Endometrial microvascular endothelial cells (primary cell): ENCODE measurements around the gene DCDC2C. TPM values are rescaled to one million over a fixed set of nuclear protein-coding genes. Genes with fewer than 3 reads are reported as not detected.

Experiments
- in situ Hi-C: cut with HindIII; loops from 2 replicates; pipeline ENCODE4 v1.10.0; 2017; ENCODE audit warnings: low sequenced_read_pairs, low pct_unique_long_range_greater_than_20kb; ENCODE audit errors: inconsistent ontology term
- total RNA-seq: library from RNA; depleted of rRNA; stranded (reverse); fragments of >200 nt; gene quantifications from one replicate; pipeline ENCODE4 v1.2.3, GENCODE V29; 2015; ENCODE audit errors: inconsistent ontology term

Gene DCDC2C
- total RNA-seq, 1 donor from 2014 or later = not detected

DNA sequence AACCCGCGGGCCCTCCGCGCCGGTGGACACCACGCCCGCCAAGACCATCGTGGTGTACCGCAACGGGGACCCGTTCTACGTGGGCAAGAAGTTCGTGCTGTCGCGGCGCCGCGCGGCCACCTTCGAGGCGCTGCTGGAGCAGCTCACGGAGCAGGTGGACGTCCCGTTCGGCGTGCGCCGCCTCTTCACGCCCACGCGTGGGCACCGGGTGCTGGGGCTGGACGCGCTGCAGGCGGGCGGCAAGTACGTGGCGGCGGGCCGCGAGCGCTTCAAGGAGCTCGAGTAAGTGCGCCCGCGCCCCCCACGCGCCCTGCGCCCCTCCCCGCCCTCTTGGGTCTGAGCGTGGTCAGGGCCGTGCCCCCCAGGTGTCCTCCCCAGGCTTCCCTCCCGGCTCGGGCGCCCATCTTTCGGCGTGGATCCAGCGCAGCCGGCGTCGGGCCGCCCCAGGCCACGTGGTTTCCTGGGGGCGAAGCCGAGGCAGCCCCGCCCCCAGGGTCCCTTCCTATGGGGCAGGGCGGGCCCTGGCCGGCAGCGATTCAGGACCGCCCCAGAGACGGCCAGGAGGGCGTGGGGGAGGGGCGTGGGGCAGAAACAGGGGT lies 481 bp downstream of the DCDC2C start:
- in situ Hi-C loops = no loop called here

DNA sequence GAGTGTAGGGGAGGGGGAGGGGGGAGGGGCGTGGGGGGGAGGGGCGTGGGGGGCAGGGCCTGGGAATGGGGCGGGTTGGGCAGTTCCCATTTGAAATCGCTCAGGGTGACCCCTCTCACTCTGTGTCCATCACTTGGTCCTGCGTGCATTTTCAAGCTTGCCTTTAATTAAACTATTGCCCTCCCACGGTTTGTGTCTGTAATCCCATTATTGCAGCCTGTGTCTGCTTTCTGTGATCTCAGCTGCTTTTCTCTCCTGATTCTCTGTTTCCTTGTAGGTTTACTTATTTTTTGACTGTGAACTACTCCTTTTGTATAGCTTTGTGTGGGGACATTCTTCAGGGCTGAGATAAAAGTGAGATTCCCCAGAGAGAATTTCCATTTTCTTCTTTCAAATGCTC lies 1.3 kb downstream of the DCDC2C start:
- in situ Hi-C loops = no loop called here

DNA sequence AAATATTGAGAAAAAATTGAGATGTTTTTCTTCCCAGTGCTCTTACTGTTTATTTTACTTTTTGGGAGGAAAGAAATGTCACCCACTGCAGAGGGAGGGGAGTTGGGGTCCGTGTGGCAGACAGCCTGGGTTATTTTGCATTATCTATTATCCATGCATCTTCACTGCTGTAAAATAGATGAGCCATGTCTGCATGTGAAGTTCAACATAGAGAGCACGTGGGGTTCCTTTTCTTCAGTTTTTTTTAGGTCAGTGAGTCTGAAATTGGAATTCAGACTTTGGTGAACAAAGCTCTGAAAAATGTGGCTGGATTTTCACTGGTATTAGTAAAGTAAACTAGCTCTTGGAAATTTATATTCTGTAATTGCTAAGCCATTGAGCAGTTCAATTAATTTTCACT lies 2.4 kb downstream of the DCDC2C start:
- in situ Hi-C loops = no loop called here

DNA sequence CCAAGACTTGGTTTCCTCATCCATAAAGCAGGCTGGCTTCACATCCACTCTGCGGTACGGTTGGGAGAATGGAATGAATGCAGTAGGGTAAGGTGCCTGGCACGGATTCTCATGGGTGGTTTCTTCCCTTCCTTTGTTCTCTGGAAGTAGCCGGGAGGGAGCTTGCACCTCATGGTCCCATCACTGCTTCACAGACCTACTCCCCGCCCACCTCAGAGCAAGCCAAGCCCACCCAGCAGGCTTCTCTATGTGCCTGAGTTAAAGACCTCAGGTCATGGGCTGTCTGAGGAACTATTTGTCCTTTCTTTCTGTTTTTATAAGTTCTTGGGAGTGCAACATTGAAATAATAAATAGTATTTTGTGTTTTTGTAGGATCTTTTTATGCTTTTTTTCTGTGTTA lies 3.5 kb downstream of the DCDC2C start:
- in situ Hi-C loops = no loop called here

DNA sequence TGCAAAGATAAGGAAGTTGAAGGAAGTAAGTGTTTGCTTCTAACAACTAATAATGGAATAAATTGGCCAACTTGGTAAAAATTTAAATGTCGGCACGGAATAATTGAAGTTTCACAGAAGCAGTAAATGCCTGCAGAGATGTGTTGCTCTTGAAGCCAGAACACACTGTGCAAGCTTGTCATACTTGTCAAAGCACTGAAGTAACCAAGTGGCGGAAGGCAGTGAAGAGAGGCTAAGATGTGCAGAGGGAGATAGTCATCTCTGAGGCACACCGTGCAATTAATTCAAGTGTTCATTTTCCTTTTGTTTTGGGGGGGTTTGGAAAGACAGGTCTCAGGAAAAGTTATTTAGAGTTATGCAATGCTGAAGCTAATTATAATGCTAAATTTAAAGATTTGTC lies 5.2 kb downstream of the DCDC2C start:
- in situ Hi-C loops = no loop called here

DNA sequence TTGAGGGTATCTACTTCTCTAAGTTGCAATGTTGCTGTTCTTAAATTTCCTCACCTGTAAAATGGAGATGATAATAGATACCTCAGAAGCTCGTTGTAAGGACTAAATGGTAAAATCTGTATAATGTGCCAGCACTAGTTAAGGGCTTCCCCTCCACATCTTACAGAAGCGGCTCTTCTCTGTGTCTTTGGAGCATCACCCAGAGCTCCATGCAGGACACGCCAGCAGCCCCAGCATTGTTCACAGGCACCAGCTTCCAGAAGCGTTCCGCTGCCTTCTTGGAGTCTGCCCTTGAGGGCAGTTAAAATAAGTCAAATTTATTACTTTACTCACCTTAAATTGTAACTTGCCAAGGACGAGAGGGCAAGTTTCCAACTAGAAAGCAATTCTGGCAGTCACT lies 5.8 kb downstream of the DCDC2C start:
- in situ Hi-C loops = no loop called here

DNA sequence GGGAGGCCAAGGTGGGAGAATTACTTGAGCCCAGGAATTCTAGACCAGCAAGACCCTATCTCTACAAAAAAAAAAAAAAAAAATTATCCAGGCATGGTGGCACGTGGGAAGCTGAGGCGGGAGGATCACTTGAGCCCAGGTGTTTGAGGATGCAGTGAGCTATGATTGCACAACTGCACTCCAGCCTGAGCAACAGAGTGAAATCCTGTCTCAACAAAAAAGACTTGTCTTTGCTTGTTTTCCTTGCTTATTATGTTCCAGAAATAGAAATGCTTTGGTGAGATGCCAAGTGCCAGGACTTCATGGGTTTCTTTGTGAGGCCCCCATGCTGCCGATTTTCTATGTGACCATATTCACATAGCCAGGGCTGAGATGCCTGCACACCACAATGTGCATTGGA lies 9.0 kb downstream of the DCDC2C start:
- in situ Hi-C loops = no loop called here

DNA sequence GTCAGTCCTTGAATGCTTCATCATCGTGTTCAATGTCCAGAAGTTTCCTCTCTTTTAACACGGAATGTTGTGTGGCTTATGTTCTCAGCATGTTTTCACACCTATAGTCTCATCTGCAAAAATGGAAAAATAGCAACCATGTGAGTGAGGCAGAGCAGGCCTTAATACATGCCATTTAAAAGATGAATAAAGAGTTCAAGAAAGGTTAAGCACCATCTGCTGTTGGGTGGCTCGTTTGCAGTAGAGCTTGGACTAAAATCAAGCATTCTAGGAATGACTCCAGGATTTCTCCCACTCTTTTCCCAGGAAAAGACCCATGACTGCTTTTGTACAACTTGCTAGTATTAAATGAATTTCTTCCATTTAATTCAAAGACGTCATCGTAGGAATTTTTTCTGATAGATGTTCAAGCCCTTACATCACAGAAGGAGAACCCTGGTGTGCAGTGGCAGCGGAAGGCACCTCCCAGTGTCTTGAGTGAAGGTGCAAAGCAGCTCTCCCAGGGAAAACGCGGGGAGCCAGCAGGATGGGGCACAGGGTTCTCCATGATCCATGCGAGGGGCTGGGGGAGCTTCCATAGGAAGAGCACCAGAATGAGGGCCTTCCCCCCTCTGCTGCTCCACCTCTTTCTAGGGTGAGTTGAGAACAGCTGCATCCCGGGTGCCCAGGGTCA lies 9.6 kb downstream of the DCDC2C start:
- in situ Hi-C loops = no loop called here

DNA sequence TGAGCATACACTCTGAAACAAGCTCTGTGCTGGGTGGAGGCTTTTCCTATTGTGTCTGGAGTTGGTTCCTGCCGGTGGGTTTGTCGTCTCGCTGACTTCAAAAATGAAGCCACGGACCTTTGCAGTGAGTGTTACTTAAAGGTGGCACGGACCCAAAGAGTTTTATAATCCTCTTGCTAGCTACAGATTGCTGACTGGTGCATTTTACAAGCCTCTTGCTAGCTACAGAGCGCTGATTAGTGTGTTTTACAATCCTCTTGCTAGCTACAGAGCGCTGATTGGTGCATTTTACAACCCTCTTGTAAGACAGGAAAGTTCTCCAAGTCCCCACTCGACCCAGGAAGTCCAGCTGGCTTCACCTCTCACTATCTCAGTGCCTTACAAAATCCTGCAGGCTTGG lies 15.3 kb downstream of the DCDC2C start:
- in situ Hi-C loops = no loop called here

DNA sequence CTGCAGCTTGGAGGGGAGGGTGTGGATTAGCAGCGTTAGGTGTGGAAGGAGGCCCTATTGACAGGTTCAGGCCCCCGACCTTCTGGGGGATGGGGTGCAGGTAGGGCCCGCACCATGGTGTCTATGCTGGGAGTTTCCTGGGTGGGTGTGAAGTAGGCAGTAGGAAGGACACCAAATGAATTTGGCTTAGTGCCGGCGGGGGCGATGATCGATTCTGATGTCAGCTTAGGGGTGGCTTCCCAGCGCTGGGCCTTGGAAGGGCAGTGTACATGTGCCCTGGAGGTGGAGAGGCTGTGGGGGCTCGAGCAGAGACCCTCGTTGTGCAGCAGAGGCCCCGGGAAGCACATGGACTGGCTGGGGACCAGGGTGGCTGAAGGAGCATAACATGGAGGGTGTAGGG lies 21.6 kb downstream of the DCDC2C start:
- in situ Hi-C loops = no loop called here

DNA sequence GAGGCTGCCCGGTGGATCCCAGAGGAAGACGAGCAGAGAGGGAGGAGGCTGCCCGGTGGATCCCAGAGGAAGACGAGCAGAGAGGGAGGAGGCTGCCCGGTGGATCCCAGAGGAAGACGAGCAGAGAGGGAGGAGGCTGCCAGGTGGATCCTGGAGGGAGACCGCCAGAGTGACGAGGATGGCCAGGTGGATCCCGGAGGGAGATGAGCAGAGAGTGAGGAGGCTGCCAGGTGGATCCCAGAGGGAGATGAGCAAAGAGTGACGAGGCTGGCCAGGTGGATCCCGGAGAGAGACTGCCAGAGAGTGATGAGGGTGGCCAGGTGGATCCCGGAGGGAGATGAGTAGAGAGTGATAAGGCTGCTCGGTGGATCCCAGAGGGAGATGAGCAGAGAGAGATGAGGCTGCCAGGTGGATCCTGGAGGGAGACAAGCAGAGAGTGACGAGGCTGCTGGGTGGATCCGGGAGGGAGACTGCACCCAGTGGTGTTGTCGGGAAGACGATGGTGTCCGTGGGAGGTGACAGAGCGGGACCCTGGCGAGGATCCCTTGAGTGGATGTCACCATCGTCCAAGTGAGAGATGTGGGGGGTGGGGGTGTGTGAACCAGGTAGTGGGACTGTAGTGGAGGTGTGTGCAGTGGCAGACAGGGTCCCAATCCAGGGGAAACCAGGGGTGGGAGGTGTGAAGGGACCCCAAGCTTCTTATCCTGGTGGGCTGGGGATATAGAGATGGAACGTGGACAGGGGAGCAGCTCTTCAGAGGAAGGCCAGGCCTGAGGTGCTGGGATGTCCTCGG lies 22.3 kb downstream of the DCDC2C start:
- in situ Hi-C loops = no loop called here

DNA sequence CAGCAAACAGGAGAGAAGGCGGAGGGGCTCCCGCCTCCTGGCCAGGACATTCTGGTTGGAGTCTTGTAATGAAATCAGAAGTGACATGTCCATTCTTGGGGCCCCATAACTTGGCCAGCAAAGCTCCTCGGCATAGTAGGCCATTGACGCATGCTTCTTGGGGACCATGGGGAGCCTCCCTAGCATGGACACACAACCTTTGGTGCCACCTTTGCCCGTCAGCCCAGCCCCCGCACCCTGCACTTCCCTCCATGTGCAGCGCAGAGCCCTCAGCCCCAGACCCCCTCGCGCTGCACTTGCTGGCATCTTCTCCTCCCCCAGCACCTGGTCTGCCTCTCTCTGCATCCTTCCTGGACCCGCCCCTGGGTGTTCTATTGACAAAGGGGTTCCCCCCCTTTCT lies 23.1 kb downstream of the DCDC2C start:
- in situ Hi-C loops = no loop called here

DNA sequence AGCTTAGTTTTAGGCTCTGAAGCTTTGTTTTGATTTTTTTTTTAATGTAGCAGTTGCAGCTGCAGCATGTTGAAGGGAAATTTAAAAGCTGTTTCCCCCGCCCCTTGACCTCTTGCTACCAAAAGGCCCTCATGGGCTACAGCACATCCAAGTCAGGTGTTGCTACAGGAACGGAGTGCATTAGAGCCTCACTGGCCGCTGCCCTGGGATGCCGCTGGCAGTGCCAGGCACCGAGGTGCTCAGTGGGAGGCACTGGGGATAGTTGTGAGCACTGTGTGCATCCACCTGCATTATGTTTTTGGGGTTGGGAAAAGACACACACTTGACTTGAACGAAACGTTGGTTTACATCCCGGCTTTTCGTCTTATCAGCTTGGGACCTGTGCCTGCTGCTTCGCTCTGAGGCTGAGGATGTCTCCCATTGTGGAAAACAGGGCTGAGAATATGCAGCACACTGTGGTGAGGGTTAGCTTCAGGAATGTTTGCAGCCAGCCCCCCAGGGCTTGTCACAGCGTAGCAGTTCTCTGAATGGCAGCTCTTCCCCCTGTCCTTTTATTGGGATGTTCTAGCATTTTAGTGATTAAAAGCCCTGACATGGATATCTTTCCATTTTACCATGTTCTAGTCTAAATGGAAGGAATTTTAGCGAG lies 24.1 kb downstream of the DCDC2C start:
- in situ Hi-C loops = no loop called here

DNA sequence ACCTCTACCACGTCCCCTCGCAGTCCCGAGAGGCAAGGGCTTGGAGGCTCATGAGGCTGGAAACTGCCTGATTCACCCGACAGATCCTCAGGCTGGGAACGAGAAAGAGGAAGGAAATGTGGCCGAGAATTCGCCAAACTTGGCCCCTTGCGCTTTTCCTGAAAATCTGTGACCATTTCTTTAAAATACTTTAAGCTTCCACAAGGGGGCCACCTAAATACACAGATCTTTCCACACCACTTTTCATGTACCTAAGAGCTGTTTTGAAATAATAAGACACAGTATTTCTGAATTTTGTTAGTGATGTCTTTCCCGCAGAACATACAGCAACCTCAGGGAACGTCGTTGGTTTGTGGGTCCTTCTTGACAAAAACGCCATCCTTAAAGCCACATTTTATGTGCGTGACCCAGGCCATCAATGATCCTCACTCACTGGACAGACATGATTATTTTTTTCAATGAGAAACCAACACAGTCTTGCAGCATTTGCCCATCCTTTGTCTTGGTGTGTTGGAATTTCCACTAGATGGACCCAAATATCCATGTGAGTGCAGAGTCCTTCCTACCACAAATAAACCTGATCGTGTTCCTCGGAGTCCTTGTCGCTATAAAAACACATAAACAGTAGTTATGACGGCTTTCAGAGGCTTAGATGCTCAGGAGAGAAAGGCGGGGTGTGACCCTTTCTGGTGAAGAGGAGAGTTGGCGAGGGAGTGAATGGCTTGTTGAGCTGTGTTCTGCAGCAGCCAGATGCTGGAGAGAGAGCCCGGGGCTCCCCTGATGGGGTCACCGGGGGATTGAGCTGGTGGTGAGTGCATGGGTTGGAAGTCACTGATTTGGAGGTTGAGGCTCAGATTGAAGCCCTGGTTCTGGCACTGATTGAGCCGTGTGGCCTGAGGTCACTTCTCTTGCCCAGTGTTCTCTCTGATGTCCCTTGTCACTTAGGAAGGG lies 25.0 kb downstream of the DCDC2C start:
- in situ Hi-C loops = no loop called here

DNA sequence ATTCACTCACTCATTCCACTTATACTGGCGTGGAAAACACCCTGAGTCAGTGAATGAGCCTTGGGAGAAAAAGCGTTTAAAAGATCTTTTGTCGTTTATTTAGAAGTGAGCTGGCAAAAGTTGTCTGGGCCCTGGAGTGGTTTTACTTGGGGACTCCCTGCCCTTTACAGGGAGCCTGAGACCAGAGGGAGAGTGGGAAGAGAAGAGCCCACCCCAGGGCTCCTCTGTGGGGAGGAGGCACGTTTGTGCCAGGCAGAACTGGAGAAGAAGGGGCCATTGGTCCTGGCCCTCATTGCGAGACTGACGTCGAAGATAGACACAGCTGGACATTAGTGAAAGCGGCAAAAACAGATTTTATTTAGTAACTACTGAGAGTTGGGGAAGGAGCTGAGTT lies 25.7 kb downstream of the DCDC2C start:
- in situ Hi-C loops = no loop called here

DNA sequence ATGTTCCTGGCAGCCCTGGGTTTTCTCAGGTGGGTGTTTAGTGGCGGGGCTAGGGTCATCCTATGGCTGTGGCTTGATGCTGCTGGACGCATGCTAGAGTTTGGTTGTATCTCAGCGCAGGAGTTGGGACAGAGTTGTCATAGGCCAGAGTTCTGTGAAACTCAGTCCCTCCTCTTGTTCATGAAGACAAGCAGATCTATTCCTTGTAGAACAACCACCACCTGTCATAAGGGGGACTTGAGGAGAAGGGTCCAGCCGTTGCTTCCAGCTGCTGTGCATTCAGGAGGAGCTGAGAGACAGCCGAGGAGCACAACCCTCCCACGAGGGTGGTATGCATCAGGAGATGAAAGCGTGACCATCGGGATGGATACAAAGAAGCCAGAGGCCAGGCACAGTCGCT lies 26.4 kb downstream of the DCDC2C start:
- in situ Hi-C loops = no loop called here

DNA sequence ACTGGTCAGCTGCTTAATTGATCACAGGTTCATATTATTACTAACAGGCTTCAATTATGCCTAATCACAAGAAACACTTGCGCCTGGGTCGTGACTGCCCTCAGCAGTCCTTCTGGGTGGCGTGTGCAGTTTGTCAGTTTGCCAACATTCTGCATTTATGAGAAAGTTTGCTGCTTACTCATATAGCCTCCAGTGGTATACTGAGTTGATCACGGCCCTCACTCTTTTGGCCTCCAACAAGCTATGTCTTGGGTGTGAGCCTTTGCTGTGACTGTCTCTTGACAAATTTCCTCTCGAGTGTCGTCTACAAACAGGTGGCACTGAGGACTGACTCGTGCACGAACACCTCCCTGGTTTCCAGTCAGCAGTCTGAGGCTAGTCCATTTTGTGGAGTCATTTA lies 27.3 kb downstream of the DCDC2C start:
- in situ Hi-C loops = no loop called here

DNA sequence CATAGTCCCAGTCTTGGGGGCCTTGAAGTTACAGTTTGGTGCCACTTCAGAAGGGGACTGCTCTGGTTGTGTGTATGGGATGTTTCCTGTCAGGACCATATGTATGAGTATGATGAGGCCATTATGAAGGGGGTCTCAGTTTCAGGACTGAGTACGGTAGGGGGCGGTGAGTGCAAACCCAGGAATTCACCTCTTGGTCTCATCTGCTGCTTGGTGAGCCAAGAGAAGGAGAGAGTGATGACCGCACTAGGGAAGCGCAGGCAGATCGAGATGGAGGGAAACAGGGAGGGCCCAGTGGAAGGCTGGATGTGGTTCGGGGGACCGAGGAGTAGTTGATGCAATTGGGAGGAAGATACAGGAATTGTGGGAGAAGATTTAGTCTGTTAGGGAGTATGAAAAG lies 28.5 kb downstream of the DCDC2C start:
- in situ Hi-C loops = no loop called here

DNA sequence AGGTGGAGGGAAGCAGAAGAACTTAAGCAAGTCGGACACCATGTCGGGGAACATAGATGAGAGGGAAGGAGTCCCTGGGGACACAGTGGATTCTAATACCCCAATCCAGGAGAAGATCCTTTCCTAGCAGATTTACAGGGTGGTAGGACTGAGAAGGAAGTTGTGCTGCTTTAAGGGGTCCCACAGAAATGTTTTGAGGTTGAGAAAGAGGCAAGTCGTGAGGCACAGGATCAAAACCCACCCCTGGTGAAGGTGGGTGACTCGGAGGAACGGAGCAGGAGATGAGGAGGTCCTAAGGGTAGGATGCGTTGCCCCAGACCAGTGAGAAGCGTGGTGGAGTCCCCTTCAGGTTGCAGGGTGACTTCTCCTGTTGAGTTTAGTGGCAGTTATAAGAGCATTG lies 32.7 kb downstream of the DCDC2C start:
- in situ Hi-C loops = no loop called here
